Upper lobe of left lung (tissue), 4 donors: ENCODE data around the gene FURIN.

Source experiments
- CTCF ChIP-seq, 6 experiments: fragments of 450-650 bp in 4 of 6; fragments of 200-600 bp in 2 of 6; sonication (generic) in 2 of 6; IDR thresholded peaks; one replicate each; pipeline ENCODE4 v1.5.1; 2016 to 2019; ENCODE audit warnings: antibody characterized with exemption in 6 of 6
- POLR2A ChIP-seq, 4 donors: fragments of 450-650 bp; IDR thresholded peaks; one replicate each; pipeline ENCODE4 v1.5.1; 2016 to 2017; ENCODE audit warnings: antibody characterized with exemption in 4 of 4, mild to moderate bottlenecking in 2 of 4

GRCh38 chr15:90869601-90870353 is 1.4 kb downstream of the FURIN start:
- TF ChIP-seq POLR2A (IDR thresholded peaks at IDR 0.05), result peak in 2 of 4 donors; percentile 22 to 78
- TF ChIP-seq CTCF (IDR thresholded peaks at IDR 0.05), result peak in 1 of 6 experiments; percentile 6
